ENCODE data around the gene TNFRSF6B. TPM values are rescaled to one million over a fixed set of nuclear protein-coding genes. Genes with fewer than 3 reads are reported as not detected.

TNFRSF6B gene
- total RNA-seq, 4 donors from 2014 or later, result 6.7 to 15.5 (median 10.5) TPM

DNA sequence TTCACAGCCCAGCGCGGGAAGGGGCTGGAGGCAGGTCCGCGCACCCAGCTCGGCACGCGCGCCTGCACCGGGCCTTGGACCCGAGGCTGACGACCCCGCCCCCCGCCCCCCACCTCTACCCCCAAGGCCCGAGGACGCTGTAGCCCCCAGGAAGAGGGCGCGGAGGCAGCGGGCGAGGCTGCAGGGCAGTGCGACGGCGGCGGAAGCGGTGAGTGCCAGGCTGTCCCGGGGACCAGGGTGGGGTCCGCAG is 41.2 kb downstream of the TNFRSF6B start:
- no peak for DNase-seq
- Histone ChIP-seq H3K27me3 (no peaks in the 10 kb centered on the region), H3K27ac (no peak overlapping the region), H3K4me1 (peaks cover 19 to 29% of the 10 kb centered on the region in 2 donors), H3K9me3 (no peaks in the 10 kb centered on the region), H3K36me3 (peaks cover 18 to 29% of the 10 kb centered on the region in 2 donors), H3K4me3 (replicated peaks in 1 of 3) (no peak overlapping the region)
- intact Hi-C loops (cut with DNase I), result no loop called here
- WGBS, 2 donors, result no CpG with 5 or more reads among the region's 26 CpGs
- no peak for TF ChIP-seq POLR2A (IDR thresholded peaks at IDR 0.05)
- TF ChIP-seq, protein P1, sequence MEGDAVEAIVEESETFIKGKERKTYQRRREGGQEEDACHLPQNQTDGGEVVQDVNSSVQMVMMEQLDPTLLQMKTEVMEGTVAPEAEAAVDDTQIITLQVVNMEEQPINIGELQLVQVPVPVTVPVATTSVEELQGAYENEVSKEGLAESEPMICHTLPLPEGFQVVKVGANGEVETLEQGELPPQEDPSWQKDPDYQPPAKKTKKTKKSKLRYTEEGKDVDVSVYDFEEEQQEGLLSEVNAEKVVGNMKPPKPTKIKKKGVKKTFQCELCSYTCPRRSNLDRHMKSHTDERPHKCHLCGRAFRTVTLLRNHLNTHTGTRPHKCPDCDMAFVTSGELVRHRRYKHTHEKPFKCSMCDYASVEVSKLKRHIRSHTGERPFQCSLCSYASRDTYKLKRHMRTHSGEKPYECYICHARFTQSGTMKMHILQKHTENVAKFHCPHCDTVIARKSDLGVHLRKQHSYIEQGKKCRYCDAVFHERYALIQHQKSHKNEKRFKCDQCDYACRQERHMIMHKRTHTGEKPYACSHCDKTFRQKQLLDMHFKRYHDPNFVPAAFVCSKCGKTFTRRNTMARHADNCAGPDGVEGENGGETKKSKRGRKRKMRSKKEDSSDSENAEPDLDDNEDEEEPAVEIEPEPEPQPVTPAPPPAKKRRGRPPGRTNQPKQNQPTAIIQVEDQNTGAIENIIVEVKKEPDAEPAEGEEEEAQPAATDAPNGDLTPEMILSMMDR (IDR thresholded peaks at IDR 0.05), result no peak

GRCh38 chr20:63737945-63738686 is 41.7 kb downstream of the TNFRSF6B start:
- H3K36me3 ChIP-seq, result peaks cover 23 to 33% of the 10 kb centered on the region in 2 donors
- H3K4me3 ChIP-seq (replicated peaks in 1 of 3), result no peak overlapping the region
- H3K27ac ChIP-seq, result no peak overlapping the region
- no peaks in the 10 kb centered on the region for H3K9me3 ChIP-seq
- intact Hi-C loops (cut with DNase I), result no loop called here
- peaks cover 19 to 29% of the 10 kb centered on the region in 2 donors for H3K4me1 ChIP-seq
- H3K27me3 ChIP-seq, result no peaks in the 10 kb centered on the region
- peak in 1 of 2 donors; percentile 23 for DNase-seq
- no peak for TF ChIP-seq POLR2A (IDR thresholded peaks at IDR 0.05)
- TF ChIP-seq, protein P1 (IDR thresholded peaks at IDR 0.05), result no peak
- 47 to 60% methylated on average over 8 to 14 of the region's 43 CpGs for WGBS, 2 donors

- H3K4me1 ChIP-seq, result peaks cover 19 to 29% of the 10 kb centered on the region in 2 donors
- no peak for TF ChIP-seq POLR2A (IDR thresholded peaks at IDR 0.05)
- TF ChIP-seq, protein P1 (IDR thresholded peaks at IDR 0.05), result no peak
- no peaks in the 10 kb centered on the region for H3K27me3 ChIP-seq
- peak overlapping the region in 1 of 3 donors; percentile 35 for H3K4me3 ChIP-seq (replicated peaks in 1 of 3)
- peak; percentile 85 to 86 for DNase-seq
- H3K36me3 ChIP-seq, result peaks cover 24 to 33% of the 10 kb centered on the region in 2 donors
- intact Hi-C loops (cut with DNase I), result no loop called here
- no peaks in the 10 kb centered on the region for H3K9me3 ChIP-seq
- H3K27ac ChIP-seq, result peak overlapping the region; percentile 57 to 91 (median 91)
- 0 to 13% methylated on average over 4 to 6 of the region's 26 CpGs for WGBS, 2 donors
These were observed 42.3 kb downstream of the TNFRSF6B start for GRCh38 chr20:63738687-63739129.

- Histone ChIP-seq H3K9me3 (no peaks in the 10 kb centered on the region), H3K27me3 (no peaks in the 10 kb centered on the region), H3K4me1 (peaks cover 19 to 29% of the 10 kb centered on the region in 2 donors), H3K27ac (peak within 1 kb of the TSS; percentile 68 to 94 (median 91)), H3K4me3 (replicated peaks in 1 of 3) (peak within 1 kb of the TSS; percentile 39 to 66 (median 53)), H3K36me3 (peaks cover 19 to 29% of the 10 kb centered on the region in 2 donors)
- TF ChIP-seq, protein P1 (IDR thresholded peaks at IDR 0.05), result no peak
- no peak for TF ChIP-seq POLR2A (IDR thresholded peaks at IDR 0.05)
- peak; percentile 84 to 87 for DNase-seq
- 0% methylated on average over 2 of the region's 136 CpGs; no CpG with 5 or more reads in 1 of the 2 donors for WGBS, 2 donors
- intact Hi-C loops (cut with DNase I), result loop anchor here (5.0 kb wide), 1 partner anchor 202 kb away; the partner anchor contains the start of gene PTK6
These were observed 42.9 kb downstream of the TNFRSF6B start, which contains the start of gene SLC2A4RG for GRCh38 chr20:63739130-63740069. TSS of gene SLC2A4RG (plus strand) at chr20:63739776. CDS start at chr20:63739913, 137 bp downstream.
